Upper lobe of left lung (tissue), 4 donors: ENCODE measurements around the gene NEDD8.

ENCODE experiments used
- CTCF ChIP-seq, 6 experiments: fragments of 450-650 bp in 4 of 6; fragments of 200-600 bp in 2 of 6; sonication (generic) in 2 of 6; IDR thresholded peaks; one replicate each; pipeline ENCODE4 v1.5.1; 2016 to 2019; ENCODE audit warnings: antibody characterized with exemption in 6 of 6
- EP300 ChIP-seq, 4 donors: sonication (generic); formaldehyde crosslinking; IDR thresholded peaks; one replicate each; pipeline ENCODE4 v1.5.1; 2017; ENCODE audit warnings: antibody characterized with exemption in 4 of 4, control low read depth in 2 of 4
- POLR2AphosphoS5 ChIP-seq, 2 donors: sonication (generic); formaldehyde crosslinking; IDR thresholded peaks; one replicate each; pipeline ENCODE4 v1.5.1; 2017; ENCODE audit warnings: antibody characterized with exemption in 2 of 2

GRCh38 chr14:24172261-24172860, 59.8 kb downstream of the NEDD8 start:
- TF ChIP-seq CTCF (IDR thresholded peaks at IDR 0.05) (no peak), POLR2AphosphoS5 (IDR thresholded peaks at IDR 0.05) (no peak), EP300 (IDR thresholded peaks at IDR 0.05) (no peak)
